ENCODE results near the gene LYVE1. TPM values are rescaled to one million over a fixed set of nuclear protein-coding genes. Genes with fewer than 3 reads are reported as not detected.

The LYVE1 gene
- total RNA-seq, 1 donor from 2014 or later, result 0.14 TPM

GRCh38 chr11:10561043-10561818 lies 7.2 kb downstream of the LYVE1 start:
- TF ChIP-seq CTCF (conservative IDR thresholded peaks at IDR 0.05), result no peak
- no peak overlapping the region for H3K27ac Mint-ChIP-seq (ENCODE audit: unreplicated experiment)
- H3K27me3 Mint-ChIP-seq (ENCODE audit: low read depth), result no peaks in the 10 kb centered on the region
- no peaks in the 10 kb centered on the region for H3K9me3 Mint-ChIP-seq
- no peaks in the 10 kb centered on the region for H3K36me3 Mint-ChIP-seq (ENCODE audit: low read depth)
- H3K4me3 Mint-ChIP-seq, result no peak overlapping the region
- no peaks in the 10 kb centered on the region for H3K4me1 Mint-ChIP-seq
- no peak for DNase-seq (ENCODE audit: low read depth, low spot score)

- Mint-ChIP-seq H3K27ac (ENCODE audit: unreplicated experiment) (no peak overlapping the region), H3K36me3 (ENCODE audit: low read depth) (no peaks in the 10 kb centered on the region), H3K27me3 (ENCODE audit: low read depth) (no peaks in the 10 kb centered on the region), H3K4me1 (no peaks in the 10 kb centered on the region), H3K4me3 (no peak overlapping the region), H3K9me3 (no peaks in the 10 kb centered on the region)
- TF ChIP-seq CTCF (conservative IDR thresholded peaks at IDR 0.05), result no peak
- DNase-seq (ENCODE audit: low read depth, low spot score), result no peak
These were observed 10.2 kb downstream of the LYVE1 start for GRCh38 chr11:10558288-10558687.

GRCh38 chr11:10556590-10556989 lies 11.9 kb downstream of the LYVE1 start:
- no peak overlapping the region for H3K4me3 Mint-ChIP-seq
- no peak overlapping the region for H3K27ac Mint-ChIP-seq (ENCODE audit: unreplicated experiment)
- H3K27me3 Mint-ChIP-seq (ENCODE audit: low read depth), result peaks cover 3% of the 10 kb centered on the region
- H3K4me1 Mint-ChIP-seq, result no peaks in the 10 kb centered on the region
- no peak for TF ChIP-seq CTCF (conservative IDR thresholded peaks at IDR 0.05)
- peaks cover 4% of the 10 kb centered on the region for H3K9me3 Mint-ChIP-seq
- no peak for DNase-seq (ENCODE audit: low read depth, low spot score)
- no peaks in the 10 kb centered on the region for H3K36me3 Mint-ChIP-seq (ENCODE audit: low read depth)

- Mint-ChIP-seq H3K36me3 (ENCODE audit: low read depth) (no peaks in the 10 kb centered on the region), H3K9me3 (peaks cover 4% of the 10 kb centered on the region), H3K27ac (ENCODE audit: unreplicated experiment) (no peak overlapping the region), H3K27me3 (ENCODE audit: low read depth) (peaks cover 3% of the 10 kb centered on the region), H3K4me3 (no peak overlapping the region), H3K4me1 (no peaks in the 10 kb centered on the region)
- no peak for DNase-seq (ENCODE audit: low read depth, low spot score)
- TF ChIP-seq CTCF (conservative IDR thresholded peaks at IDR 0.05), result no peak
These were observed 16.6 kb downstream of the LYVE1 start for GRCh38 chr11:10551845-10552352.

GRCh38 chr11:10551290-10551592 lies 17.2 kb downstream of the LYVE1 start:
- Mint-ChIP-seq H3K36me3 (ENCODE audit: low read depth) (no peaks in the 10 kb centered on the region), H3K27ac (ENCODE audit: unreplicated experiment) (no peak overlapping the region), H3K4me3 (no peak overlapping the region), H3K9me3 (peaks cover 4% of the 10 kb centered on the region), H3K27me3 (ENCODE audit: low read depth) (peaks cover 3% of the 10 kb centered on the region), H3K4me1 (no peaks in the 10 kb centered on the region)
- DNase-seq (ENCODE audit: low read depth, low spot score), result no peak
- no peak for TF ChIP-seq CTCF (conservative IDR thresholded peaks at IDR 0.05)
